Breast epithelium (tissue), 3 donors: ENCODE data around the gene ZNF835.

Experiments
- POLR2A ChIP-seq: fragments of 450-650 bp; IDR thresholded peaks from one replicate; pipeline ENCODE4 v1.6.1; 2016; ENCODE audit warnings: antibody characterized with exemption, mild to moderate bottlenecking, moderate library complexity
- POLR2AphosphoS5 ChIP-seq, 3 donors: sonication (generic); formaldehyde crosslinking; IDR thresholded peaks; one replicate each; pipeline ENCODE4 v1.6.1; 2017; ENCODE audit warnings: antibody characterized with exemption in 3 of 3
- TF ChIP-seq, protein P1 (sequence below), 3 donors: fragments of 450-650 bp; IDR thresholded peaks; one replicate each; pipeline ENCODE4 v1.5.1; 2016 to 2017; ENCODE audit warnings: antibody characterized with exemption in 3 of 3, mild to moderate bottlenecking in 3 of 3, moderate library complexity in 3 of 3

DNA sequence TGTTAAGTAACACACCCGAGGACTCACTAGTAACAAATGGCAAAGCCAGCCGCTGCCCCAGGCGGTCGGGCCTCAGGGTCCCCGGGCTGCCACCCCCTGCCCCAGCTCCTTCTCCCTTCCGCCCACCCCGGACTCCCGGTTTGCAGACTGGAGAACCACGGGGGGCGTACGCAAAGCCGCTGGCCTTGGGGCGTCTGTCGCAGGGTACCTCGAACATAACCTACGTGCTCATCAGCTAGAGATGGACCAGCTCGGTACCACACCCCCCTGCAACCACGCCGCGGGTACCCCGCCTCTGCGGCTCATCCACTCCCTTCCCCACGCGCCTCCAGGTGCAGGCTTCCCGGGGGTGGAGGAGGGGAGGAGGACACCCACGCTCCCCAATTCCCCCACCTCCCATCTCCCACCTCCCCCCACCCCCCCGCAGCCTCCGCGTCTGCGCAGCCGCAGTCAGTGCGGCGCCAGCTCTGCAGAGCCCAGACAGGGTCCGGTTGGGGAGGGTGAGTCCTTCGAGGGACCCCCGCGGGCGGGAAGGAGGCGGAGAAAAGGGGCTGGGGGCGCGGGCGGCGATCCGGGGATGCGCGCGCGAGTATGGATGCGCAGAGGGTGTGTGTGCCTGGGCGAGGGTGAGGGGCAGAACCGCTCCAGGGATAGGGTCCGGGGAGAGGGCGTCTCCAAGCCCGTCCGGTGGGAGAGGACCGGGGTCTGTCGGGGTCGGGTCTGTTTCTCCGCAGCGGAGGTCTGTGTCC, 28.7 kb downstream of the ZNF835 start, which contains the start of gene SMIM17:
- TF ChIP-seq POLR2AphosphoS5 (IDR thresholded peaks at IDR 0.05) = no peak
- no peak for TF ChIP-seq POLR2A
- TF ChIP-seq, protein P1, sequence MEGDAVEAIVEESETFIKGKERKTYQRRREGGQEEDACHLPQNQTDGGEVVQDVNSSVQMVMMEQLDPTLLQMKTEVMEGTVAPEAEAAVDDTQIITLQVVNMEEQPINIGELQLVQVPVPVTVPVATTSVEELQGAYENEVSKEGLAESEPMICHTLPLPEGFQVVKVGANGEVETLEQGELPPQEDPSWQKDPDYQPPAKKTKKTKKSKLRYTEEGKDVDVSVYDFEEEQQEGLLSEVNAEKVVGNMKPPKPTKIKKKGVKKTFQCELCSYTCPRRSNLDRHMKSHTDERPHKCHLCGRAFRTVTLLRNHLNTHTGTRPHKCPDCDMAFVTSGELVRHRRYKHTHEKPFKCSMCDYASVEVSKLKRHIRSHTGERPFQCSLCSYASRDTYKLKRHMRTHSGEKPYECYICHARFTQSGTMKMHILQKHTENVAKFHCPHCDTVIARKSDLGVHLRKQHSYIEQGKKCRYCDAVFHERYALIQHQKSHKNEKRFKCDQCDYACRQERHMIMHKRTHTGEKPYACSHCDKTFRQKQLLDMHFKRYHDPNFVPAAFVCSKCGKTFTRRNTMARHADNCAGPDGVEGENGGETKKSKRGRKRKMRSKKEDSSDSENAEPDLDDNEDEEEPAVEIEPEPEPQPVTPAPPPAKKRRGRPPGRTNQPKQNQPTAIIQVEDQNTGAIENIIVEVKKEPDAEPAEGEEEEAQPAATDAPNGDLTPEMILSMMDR (IDR thresholded peaks at IDR 0.05) = no peak
